NT2/D1 (cell line): ENCODE data around the gene CA9.

ENCODE experiments used
- SUZ12 ChIP-seq: IDR thresholded peaks from 2 replicates; pipeline ENCODE4 v1.6.1; 2011; ENCODE audit not compliant: insufficient read length, insufficient read depth; ENCODE audit errors: extremely low read depth
- YY1 ChIP-seq: IDR thresholded peaks from 2 replicates; pipeline ENCODE4 v1.6.1; 2011; ENCODE audit not compliant: insufficient read length, insufficient read depth

DNA sequence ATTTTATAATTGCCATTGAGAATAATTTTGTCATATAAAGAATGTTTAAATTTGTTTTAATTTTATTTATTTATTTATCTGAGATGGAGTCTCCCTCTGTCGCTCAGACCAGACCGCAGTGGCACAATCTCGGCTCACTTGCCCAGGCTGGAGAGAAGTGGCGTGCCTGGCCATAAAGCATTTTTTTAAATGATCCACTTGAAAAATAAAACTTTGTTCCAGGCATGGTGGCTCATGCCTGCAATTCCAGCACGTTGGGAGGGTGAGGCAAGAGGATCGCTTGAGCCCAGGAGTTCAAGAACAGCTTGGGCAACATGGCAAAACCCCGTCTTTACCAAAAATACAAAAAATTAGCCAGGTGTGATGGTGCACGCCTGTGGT lies 20.9 kb upstream of the CA9 start:
- no peak for TF ChIP-seq YY1
- TF ChIP-seq SUZ12, result no peak
